Hepatic stellate cell (primary cell): Measurements from ENCODE around the gene NGLY1.

Experiments
- DNase-seq: peaks from one replicate; pipeline ENCODE4 v3.0.0; 2011; ENCODE audit warnings: low spot score

The NGLY1 gene

DNA sequence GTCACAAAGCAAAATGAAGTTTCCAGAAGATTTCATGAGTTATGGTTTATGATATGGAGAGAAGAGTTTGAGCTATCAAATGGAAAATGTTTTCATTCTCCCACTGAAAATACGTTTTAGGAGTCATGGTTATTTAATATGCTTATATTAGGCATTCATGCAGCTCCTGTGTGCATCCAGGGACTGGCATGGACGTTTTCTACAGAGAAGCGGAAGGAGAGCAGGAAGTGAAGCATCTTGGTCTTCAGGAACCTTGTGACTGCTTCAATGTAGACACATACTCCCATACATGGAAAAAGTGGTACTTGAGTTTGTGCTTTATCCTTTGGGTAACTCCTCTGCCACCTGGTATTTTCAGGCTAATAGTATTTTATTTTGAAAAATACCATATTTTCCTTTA is 75.2 kb downstream of the NGLY1 start:
- DNase-seq, result no peak

DNA sequence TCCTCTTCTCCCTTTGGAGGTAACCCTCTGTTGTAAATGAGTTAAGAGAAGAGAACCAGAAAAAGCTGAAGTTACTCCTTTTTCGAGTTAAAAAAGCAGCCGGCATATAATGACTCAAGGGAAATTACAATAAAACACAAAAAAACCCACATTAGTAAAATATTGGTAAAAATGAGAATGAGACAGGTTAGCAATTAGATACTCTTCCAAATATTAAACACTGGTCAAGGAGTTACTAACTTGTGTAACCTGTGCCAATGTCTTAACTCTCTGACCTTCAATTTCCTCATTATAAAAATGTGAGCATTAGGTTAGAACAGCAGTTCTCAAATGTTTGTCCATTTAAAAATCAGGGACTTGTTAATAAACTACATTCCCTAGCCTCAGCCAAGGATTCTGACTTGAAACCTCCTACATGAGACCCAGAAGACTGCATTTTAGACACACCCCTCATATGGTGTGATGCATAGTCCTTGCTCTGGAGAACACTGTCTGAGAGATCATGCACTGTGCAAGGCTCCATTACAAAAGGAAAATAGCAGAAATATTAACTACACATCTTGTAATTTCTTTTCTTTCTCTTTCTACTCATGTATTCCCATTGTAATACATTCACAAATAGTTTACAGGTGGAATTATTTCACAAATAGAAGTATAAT is 75.8 kb downstream of the NGLY1 start:
- DNase-seq, result no peak

DNA sequence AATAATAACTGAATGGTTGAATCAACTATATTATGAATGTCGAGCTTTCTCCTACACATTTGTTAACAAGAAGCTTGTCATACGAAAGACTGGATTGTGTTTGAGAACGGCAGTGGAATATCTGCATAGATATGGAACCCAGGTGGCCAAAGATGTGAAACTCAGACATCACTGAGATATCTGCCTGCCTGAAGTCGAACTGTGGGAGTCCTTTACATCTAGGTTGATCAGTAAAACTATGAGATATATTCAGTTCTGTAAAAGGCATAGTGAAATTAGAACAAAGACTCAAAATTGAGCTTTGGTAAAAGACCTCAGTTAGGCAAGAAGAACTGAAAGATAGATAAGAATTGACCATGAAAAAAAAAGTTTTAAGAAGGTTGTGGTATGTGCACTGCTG is 77.0 kb downstream of the NGLY1 start:
- DNase-seq, result no peak

DNA sequence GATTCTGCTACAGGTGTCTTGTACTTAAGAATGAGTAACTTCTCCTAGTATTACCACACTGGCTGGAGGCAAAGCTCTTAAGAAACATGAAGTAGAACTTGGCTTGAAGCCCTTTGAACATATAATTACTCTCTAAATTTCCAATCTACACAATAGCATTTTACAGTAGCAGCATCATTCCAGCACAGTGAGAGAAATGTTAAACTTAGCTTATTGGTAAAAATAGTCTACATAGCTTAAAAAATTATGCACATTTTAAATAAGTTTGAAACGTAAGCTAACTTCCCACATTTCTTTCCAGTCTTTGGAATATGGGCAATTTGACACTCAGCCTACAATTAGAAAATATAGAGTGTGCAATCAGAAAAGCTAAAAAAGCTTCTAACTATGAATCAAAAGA is 85.7 kb downstream of the NGLY1 start:
- DNase-seq, result no peak

DNA sequence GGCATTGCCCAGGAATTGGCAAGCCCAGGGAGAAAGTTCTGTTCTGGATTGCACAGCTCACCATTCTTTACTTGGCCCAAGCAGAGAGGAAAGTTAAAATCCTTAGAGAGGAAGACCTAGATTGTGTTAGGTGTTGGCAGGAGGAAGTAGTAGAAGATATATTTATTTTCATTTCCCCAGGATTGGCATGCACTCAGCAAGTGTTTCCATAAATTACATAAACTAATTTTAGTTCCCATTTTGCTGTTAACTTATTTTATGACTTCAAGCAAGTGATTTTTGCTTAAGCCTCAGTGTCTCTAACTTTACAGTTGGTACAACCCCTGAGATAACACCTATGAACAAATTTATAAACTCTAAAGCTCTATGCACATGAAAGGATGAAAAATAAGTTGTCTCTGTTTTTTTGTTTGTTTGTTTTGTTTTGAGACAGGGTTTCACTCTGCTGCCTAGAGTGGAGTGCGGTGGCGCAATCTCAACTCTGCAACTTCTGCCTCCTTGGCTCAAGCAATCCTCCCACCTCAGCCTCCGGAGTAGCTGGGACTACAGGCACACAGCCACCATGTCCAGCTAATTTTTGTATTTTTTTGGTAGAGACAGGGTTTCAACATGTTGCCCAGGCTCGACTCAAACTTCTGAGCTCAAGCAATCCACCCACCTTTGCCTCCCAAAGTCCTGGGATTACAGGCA is 87.4 kb downstream of the NGLY1 start:
- no peak for DNase-seq

DNA sequence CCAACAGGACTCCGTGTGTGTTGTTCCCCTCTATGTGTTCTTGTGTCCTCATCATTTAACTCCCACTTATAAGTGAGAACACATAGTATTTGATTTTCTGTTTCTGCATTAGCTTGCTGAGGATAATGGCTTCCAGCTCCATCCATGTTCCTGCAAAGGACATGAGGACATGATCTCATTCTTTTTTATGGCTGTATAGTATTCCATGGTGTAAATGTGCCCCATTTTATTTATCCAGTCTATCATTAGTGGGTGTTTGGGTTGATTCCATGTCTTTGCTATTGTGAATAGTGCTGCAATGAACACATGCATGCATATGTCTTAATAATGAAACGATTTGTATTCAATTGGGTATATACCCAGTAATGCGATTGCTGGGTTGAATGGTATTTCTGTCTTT is 90.0 kb downstream of the NGLY1 start:
- no peak for DNase-seq

DNA sequence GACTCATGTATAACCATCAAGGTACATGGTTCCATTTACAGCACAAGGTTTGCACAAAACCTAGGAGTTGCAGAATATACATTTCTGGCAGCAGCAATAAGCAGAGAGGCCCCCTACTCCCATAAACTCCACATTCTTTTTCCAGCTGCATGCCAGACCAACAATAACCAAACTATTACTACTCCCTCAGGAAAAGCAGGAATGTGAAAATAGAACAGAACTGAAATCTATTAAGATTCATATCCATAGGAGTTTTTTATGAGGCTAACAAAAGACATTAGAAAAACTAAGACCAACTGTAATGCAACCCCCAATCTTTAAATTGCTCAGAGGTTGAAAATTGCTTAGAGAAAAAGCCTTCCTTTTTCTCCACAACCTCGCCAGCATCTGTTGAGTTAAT is 90.9 kb downstream of the NGLY1 start:
- no peak for DNase-seq

DNA sequence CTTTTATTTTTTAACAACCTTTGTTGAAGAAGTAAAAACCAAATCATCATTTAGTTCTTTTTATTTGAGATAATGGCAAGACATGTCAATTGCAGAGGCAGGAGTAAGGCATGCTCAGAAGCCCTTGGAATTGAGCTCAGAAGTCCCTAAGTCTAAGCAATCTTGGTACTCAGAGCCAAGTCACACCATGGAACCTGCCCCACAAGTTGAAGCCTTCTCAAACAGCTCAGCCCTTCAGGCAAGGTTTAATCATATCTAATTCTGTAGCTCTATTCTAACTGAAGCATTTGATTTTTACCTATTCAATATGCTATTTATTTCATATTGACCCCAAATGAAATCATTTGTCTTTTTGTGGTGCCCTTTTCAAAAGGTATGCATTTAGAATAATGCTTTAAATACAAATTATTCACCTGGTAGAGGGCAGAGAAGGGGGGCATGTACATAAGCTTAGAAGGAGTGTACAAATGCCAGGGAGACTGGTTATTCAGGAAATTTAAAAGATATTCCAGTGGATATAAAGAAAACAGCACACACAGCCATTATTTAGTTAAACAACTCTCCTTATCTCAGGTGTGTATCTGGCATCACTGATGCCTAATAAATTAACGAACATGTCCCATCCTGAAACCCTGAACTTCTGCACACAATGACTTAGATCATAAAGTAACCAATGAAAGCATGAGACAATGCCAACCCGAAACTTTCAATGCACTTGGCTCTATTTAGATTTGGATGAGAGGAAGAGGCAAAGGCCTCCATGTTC is 92.3 kb downstream of the NGLY1 start:
- DNase-seq, result no peak

DNA sequence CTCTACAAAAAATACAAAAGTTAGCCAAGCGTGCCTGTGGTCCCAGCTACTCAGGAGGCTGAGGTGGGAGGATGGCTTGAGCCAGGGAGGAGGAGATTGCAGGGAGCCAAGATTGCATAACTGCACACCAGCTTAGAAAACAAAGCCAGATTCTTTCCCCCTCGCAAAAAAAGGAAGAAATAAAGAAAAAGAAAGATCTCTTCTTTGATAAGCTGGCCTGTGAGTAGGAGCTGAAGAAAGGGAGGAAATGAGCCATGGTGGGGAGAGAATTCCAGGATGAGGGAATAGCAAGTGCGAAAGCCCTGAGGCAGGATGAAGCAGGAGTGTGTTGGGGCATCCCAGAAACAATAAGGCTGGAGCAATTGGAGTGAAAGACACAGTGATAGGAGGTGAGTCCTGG is 94.0 kb downstream of the NGLY1 start:
- DNase-seq, result no peak

DNA sequence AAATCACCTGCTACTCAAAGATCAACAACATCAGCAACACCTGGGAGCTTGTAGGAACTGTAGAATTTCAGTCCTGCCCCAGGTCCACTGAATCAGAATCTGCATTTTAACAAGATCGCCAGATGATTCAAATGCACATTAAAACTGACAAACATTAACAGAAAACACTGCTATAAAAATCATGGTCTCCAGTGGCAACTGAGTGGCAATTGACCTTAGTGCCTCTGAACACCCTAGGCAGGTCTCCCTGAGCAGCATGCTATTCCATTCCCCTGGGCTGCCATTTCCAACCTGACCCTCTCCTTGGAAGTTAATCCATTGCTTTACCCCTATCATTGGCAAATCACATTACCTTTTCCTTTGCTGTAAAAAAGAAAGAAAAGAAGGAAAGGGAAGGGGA is 95.5 kb downstream of the NGLY1 start:
- no peak for DNase-seq

DNA sequence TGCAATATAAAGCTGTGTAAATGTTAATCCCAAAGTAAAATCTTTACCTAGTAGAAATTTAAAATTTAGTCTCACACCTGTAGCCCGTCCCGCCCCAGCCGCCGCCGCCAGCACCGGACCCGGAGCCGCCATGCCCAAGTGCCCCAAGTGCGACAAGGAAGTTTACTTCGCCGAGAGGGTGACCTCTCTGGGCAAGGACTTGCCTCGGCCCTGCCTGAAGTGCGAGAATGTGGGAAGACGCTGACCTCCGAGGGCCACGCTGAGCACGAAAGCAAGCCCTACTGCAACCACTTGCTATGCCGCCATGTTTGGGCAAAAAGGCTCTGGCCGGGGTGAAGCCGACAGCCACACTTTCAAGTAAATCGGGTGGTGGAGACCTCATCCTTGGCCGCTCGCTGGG is 96.5 kb downstream of the NGLY1 start:
- DNase-seq, result no peak

DNA sequence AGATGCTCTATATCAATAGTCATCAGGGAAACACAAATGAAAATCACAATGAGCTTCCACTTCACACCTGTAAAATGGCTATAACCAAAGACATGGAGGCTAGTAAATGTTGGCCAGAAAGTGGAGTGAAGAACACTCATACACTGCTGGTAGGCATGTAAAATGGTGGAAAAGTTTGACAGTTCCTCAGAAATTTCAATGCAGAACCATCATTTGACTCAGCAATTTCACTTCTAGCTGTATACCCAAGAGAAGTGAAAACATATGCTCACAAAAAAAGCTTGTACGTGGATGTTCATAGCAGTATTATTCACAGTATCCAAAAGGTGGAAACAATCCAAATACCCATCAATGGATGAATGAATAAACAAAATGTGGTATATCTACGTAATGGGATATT is 99.4 kb downstream of the NGLY1 start:
- DNase-seq, result no peak

DNA sequence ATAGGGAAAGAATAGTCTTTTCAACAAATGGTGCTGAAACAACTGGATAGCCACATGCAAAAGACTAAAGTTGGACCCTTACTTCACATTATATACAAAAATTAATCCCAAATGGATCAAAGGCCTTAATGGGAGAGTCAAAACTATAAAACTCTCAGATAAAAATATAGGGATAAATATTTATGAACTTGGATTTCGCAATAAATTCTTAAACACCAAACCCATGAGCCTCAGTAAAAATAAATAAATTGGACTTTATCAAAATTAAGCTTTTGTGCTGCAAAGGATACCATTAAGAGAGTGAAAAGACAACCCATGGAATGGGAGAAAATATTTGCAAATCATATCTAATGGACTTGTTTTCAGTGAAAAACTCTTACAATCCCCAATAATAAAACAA is 99.8 kb downstream of the NGLY1 start:
- no peak for DNase-seq

DNA sequence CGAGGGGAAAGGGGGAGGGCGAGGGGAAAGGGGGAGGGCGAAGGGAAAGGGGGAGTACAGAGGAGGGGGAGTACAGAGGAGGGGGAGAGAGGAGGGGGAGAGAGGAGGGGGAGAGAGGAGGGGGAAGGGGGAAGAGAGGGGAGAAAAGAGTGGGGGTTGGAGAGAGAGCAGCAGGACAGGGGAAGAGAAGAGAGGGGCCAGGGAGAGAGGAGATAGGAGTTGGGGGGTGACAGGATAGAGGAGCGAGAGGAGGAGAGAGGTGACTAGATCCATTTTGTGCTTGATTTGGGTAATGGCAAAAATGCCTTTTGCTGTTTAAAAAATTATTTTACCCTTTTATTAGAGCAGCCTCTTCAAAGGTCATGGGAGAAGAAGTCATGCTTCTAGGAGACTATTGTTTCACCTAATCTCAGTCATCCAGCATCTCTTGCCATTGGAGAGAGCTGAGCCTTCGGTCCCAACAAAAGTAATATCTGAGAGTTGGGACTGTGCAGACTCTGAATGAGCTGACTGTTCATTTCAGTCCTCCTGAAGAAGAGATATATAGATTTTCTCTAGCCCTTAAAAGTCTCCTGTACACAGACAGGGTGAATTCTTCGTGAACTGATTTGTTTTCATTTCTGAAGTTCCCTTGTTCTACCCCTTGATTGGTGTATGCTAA is 103.5 kb downstream of the NGLY1 start:
- no peak for DNase-seq

DNA sequence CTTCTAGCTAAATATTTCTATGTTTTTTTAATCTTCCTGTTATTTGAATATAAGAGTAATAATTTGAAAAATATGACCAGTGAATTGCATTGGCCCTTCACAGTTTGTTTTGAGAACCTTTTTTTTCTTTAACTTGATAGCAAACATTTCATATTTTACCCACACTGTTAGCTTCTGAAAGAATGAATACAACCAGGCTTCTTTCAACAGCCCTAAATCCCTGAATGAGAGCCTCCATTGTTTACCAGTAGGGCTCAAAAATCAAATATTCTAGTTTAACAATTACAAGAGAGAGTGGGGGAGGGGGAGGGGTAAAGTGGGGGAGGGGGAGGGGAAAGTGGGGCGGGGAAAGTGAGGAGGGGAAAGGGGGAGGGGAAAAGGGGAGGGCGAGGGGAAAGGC is 104.1 kb downstream of the NGLY1 start:
- DNase-seq, result no peak

DNA sequence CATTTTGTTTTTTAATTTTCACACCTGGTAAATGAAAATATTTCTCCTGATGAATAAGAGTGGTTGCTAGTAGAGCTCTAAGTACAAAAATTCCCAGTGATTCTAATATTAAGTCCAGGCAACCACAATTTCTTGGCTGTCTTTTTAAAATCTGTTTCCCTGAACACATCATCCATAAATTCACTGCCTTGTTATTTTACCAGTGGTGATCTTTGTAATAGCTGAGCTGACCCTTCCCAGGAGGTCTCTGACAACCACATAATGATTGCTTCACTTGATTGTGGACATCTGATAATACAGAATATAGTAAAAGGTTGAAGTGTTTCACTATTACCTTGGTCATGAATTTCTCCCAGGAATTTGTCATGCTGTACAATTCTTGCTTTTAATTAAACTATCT is 104.7 kb downstream of the NGLY1 start:
- DNase-seq, result no peak

DNA sequence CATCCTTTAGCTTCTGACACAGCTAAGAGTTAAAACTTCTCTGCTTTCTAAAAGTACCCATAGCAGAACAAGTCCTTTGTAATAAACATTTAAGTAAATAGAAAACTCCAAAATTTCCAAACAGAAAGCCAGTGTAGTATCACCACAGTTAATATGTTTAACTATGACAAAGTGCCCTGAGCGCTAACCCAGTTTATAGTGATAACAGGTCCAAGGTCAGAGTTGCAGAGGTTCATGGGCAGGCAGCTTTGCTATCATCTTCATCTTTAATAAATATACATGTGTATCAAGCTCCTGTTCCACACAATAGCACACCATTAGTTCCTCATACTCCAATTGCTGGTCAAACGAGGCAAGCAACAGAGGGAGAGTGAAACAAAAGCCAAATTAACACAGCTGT is 106.1 kb downstream of the NGLY1 start:
- no peak for DNase-seq

DNA sequence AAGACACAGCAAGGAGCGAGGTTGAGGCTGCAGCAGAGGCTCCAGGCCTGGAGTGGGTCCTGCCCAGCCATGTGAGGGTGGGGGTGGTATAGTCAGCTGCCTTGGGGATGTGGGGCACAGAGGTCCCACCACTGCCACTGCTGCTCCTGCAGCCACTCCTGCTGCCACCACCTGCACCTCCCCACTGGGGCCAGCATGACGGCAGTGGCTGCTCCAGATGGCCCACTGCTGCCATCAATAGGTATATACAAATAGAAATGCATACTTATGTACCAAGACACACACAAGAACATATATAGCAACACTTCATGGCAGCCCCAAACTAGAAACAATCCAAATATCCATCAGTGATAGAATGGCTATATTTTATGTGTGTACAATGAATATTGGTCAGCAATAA is 108.6 kb downstream of the NGLY1 start:
- DNase-seq, result no peak

DNA sequence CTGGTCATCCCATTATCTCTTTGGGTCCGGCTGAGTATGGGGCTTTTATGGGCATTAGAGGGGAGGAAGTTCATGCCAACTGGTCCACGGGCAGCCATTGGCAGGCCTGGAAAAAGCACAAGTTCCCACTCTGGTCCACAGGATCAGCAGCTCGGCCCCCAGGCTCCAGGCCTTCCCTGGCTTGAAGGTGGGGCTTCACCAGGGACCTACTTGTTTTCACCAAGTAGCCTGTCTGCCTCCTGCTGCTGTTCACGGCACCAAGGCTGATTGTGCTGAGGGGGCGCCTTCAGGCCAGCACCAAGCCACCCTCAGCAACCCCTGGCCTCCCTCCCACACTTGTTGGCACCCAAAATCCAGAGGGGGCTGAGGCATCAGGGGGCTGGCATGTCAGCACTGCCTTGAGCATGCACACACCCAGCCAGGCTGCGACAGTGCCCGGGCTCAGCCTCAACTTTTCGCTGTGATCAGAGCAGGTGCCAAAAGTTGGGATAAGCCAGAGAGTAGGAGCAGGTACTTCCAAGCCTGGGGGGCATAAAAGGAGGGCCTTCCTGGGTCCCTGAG is 109.4 kb downstream of the NGLY1 start:
- no peak for DNase-seq
